ENCODE measurements around the gene RIT2.

DNA sequence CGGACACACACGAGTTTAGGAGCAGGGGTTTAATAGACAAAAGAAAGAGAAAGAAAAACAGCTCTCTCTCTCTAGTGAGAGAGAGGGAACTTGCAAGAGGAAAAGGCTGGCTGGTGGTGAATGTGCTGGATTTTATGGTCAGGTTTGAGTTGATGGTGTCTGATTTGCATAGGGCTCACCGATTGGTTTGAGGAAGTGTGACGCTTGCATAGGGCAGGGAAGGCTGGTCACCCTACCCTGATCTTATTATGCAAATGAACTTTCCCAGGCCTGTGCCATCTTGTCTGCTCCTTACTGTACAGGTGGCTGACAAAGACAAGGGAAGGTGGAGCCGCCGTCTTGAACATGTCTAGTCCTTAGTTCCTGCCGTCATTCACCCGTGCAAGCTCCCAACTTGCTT lies 408.9 kb downstream of the RIT2 start:
- TF ChIP-seq SNAI2 (CRISPR knock-in tag; IDR thresholded peaks at IDR 0.05) (no peak), ISL1 (CRISPR knock-in tag; IDR thresholded peaks at IDR 0.05) (no peak)

Measured in SK-N-SH treated with all-trans-retinoic acid at 6 μM for 48 hours (cell line).